Activated naive CD4-positive, alpha-beta T cell treated with anti-CD3 and anti-CD28 coated beads, Interleukin-2, amount 50 U/mL, for 16 hours (primary cell): ENCODE results near the gene HIPK1.

Experiments used
- DNase-seq: peaks from one replicate; pipeline ENCODE4 v3.0.0-alpha.2; 2020

HIPK1 gene

GRCh38 chr1:114021665-114022099 lies 92.6 kb downstream of the HIPK1 start:
- no peak for DNase-seq

- DNase-seq = no peak
Observed at GRCh38 chr1:114022877-114023276, 93.8 kb downstream of the HIPK1 start.

- DNase-seq = no peak
Observed at GRCh38 chr1:114023377-114023776, 94.3 kb downstream of the HIPK1 start.

GRCh38 chr1:114024049-114024448 lies 94.9 kb downstream of the HIPK1 start:
- DNase-seq = no peak

DNA sequence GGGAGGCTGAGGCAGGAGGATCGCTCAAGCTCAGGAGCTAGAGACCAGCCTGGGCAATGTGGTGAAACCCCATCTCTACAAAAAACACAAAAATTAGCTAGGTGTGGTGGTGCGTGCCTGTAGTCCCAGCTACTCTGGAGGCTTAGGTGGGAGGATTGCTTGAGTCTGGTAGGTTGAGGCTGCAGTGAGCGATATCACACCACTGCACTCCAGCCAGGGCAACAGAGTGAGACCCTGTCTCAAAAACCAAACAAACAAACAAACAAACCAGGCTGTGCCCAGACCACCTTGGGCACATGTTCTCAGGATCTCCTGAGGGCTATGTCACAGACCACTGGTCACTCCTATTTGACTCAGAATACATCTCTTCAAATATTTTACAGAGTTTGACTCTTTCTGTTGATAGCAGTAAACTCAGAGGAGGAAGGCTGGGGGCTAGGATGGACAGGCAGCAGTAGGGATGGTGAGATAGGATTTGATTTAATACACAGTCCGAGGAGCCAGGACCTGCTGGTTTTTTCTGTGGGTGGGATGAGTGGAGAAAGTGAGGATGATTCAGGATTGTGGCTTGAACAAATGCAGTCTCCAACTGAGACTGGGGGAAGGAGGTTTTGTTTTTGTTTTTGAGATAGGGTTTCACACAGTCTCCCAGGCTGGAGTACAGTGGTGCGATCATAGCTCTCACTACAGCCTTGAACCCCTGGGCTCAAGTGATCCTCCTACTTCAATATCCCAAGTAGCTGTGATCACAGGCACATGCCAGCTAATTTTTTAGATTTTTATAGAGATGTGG lies 96.7 kb downstream of the HIPK1 start:
- DNase-seq = no peak

- DNase-seq = no peak
Observed at GRCh38 chr1:114026797-114027196, 97.7 kb downstream of the HIPK1 start.
